GM12878 (cell line): ENCODE measurements around the gene CUL9. TPM values are rescaled to one million over a fixed set of nuclear protein-coding genes. Genes with fewer than 3 reads are reported as not detected.

Source experiments
- BMI1 ChIP-seq: fragments of 450-650 bp; IDR thresholded peaks from 2 replicates; pipeline ENCODE4 v1.6.1; 2016; ENCODE audit warnings: mild to moderate bottlenecking, moderate library complexity, borderline replicate concordance
- BRCA1 ChIP-seq: IDR thresholded peaks from 2 replicates; pipeline ENCODE4 v1.6.1; 2011; ENCODE audit warnings: low read depth, low read length, improper control_type of control experiment
- ETV6 ChIP-seq, 2 experiments: fragments of 450-650 bp in 1 of 2; IDR thresholded peaks in 1 of 2; conservative IDR thresholded peaks in 1 of 2; 2 replicates each; pipeline ENCODE4 v1.6.1; 2014; ENCODE audit warnings: antibody characterized with exemption in 1 of 2, borderline replicate concordance in 1 of 2, low read depth in 1 of 2, mild to moderate bottlenecking in 1 of 2, moderate library complexity in 1 of 2
- FOS ChIP-seq: IDR thresholded peaks from 3 replicates; pipeline ENCODE4 v1.6.1; 2011; ENCODE audit warnings: borderline replicate concordance; ENCODE audit not compliant: insufficient read length; ENCODE audit errors: extremely low read depth
- KLF5 ChIP-seq: fragments of 450-650 bp; IDR thresholded peaks from 2 replicates; pipeline ENCODE4 v1.6.1; 2014; ENCODE audit warnings: mild to moderate bottlenecking; ENCODE audit not compliant: partially characterized antibody
- MEF2A ChIP-seq: IDR thresholded peaks from 2 replicates; pipeline ENCODE4 v1.6.1; 2011; ENCODE audit warnings: low read depth, mild to moderate bottlenecking, low read length, moderate library complexity; ENCODE audit not compliant: insufficient read depth
- MTA3 ChIP-seq: IDR thresholded peaks from 2 replicates; pipeline ENCODE4 v1.6.1; 2012; ENCODE audit warnings: low read length, inconsistent platforms, borderline replicate concordance
- PAX5 ChIP-seq: IDR thresholded peaks from 2 replicates; pipeline ENCODE4 v1.6.1; 2011; ENCODE audit warnings: low read depth, low read length, borderline replicate concordance
- PKNOX1 ChIP-seq: fragments of 450-650 bp; IDR thresholded peaks from 2 replicates; pipeline ENCODE4 v1.6.1; 2016; ENCODE audit warnings: mild to moderate bottlenecking
- RAD51 ChIP-seq: fragments of 450-650 bp; IDR thresholded peaks from 2 replicates; pipeline ENCODE4 v1.6.1; 2016; ENCODE audit warnings: moderate library complexity, mild to moderate bottlenecking, inconsistent platforms
- RB1 ChIP-seq: fragments of 450-650 bp; formaldehyde crosslinking; IDR thresholded peaks from 2 replicates; pipeline ENCODE4 v1.6.1; 2017; ENCODE audit warnings: mild to moderate bottlenecking, borderline replicate concordance
- RELB ChIP-seq: fragments of 450-650 bp; IDR thresholded peaks from 2 replicates; pipeline ENCODE4 v1.6.1; 2017; ENCODE audit warnings: low read depth, mild to moderate bottlenecking, moderate library complexity
- SIX5 ChIP-seq: IDR thresholded peaks from 2 replicates; pipeline ENCODE4 v1.6.1; 2011; ENCODE audit warnings: mild to moderate bottlenecking, low read depth, low read length, moderate library complexity; ENCODE audit not compliant: severe bottlenecking
- SMAD1 ChIP-seq: fragments of 450-650 bp; IDR thresholded peaks from 2 replicates; pipeline ENCODE4 v1.6.1; 2018; ENCODE audit warnings: mild to moderate bottlenecking, low read depth; ENCODE audit not compliant: partially characterized antibody
- SMARCA5 ChIP-seq: fragments of 450-650 bp; IDR thresholded peaks from 2 replicates; pipeline ENCODE4 v1.6.1; 2017; ENCODE audit warnings: mild to moderate bottlenecking
- SREBF2 ChIP-seq: IDR thresholded peaks from 2 replicates; pipeline ENCODE4 v1.6.1; 2012; ENCODE audit warnings: mild to moderate bottlenecking, low read length
- USF2 ChIP-seq: IDR thresholded peaks from 2 replicates; pipeline ENCODE4 v1.6.1; 2011; ENCODE audit warnings: low read depth, low read length, improper control_type of control experiment, borderline replicate concordance
- YY1 ChIP-seq: IDR thresholded peaks from 2 replicates; pipeline ENCODE4 v1.6.1; 2011; ENCODE audit warnings: low read depth, mild to moderate bottlenecking, low read length
- ZNF24 ChIP-seq: fragments of 450-650 bp; IDR thresholded peaks from 2 replicates; pipeline ENCODE4 v1.6.1; 2017; ENCODE audit warnings: antibody characterized with exemption, mild to moderate bottlenecking
- ZNF274 ChIP-seq: IDR thresholded peaks from one replicate; pipeline ENCODE4 v1.8.0; 2011; ENCODE audit not compliant: insufficient read length, insufficient read depth
- ZNF622 ChIP-seq: fragments of 450-650 bp; IDR thresholded peaks from 2 replicates; pipeline ENCODE4 v1.6.1; 2017; ENCODE audit warnings: mild to moderate bottlenecking, inconsistent platforms
- polyA plus RNA-seq, 11 experiments: library from polyadenylated mRNA; depleted of rRNA in 4 of 11; unstranded in 6 of 11; stranded (reverse) in 5 of 11; fragments of >200 nt; fragmentation: Nextera tagmentation in 4 of 11; fragmentation: Illumina TruSeq in 1 of 11; extraction: Ambion mirVana in 4 of 11; extraction: Trizol in 1 of 11; gene quantifications; 1 replicate in 1 of 11; 2 replicates in 10 of 11; pipeline versions ENCODE4 v1.2.1 to v1.2.3, GENCODE V29; 2011 to 2016; ENCODE audit warnings: inconsistent platforms in 2 of 11, missing spikeins in 2 of 11, low read depth in 1 of 11
- total RNA-seq, 4 experiments: library from RNA; depleted of rRNA in 3 of 4; stranded (reverse); fragments of >200 nt in 3 of 4; fragmentation: Illumina TruSeq in 1 of 4; extraction: Trizol in 1 of 4; gene quantifications; 2 replicates each; pipeline versions ENCODE4 v1.2.1 to v1.2.3, GENCODE V29; 2013 to 2021
- TF ChIP-seq, protein P1 (sequence below): fragments of 450-650 bp; formaldehyde crosslinking; IDR thresholded peaks from 2 replicates; pipeline ENCODE4 v1.5.0; 2022; ENCODE audit warnings: mild to moderate bottlenecking, missing genetic modification characterization

The CUL9 gene
- total and polyA plus RNA-seq, 10 of the 15 experiments (the other 5 are each of a cell fraction or from before 2014, with no cell fraction given), result 1.2 to 48.3 (median 17.2) TPM

- TF ChIP-seq, protein P1, sequence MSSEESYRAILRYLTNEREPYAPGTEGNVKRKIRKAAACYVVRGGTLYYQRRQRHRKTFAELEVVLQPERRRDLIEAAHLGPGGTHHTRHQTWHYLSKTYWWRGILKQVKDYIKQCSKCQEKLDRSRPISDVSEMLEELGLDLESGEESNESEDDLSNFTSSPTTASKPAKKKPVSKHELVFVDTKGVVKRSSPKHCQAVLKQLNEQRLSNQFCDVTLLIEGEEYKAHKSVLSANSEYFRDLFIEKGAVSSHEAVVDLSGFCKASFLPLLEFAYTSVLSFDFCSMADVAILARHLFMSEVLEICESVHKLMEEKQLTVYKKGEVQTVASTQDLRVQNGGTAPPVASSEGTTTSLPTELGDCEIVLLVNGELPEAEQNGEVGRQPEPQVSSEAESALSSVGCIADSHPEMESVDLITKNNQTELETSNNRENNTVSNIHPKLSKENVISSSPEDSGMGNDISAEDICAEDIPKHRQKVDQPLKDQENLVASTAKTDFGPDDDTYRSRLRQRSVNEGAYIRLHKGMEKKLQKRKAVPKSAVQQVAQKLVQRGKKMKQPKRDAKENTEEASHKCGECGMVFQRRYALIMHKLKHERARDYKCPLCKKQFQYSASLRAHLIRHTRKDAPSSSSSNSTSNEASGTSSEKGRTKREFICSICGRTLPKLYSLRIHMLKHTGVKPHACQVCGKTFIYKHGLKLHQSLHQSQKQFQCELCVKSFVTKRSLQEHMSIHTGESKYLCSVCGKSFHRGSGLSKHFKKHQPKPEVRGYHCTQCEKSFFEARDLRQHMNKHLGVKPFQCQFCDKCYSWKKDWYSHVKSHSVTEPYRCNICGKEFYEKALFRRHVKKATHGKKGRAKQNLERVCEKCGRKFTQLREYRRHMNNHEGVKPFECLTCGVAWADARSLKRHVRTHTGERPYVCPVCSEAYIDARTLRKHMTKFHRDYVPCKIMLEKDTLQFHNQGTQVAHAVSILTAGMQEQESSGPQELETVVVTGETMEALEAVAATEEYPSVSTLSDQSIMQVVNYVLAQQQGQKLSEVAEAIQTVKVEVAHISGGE (CRISPR knock-in tag), result no peak
- TF ChIP-seq ETV6 (conservative IDR thresholded peaks at IDR 0.05 in 1 of 2, IDR thresholded peaks at IDR 0.05 in 1 of 2; ENCODE audit: borderline replicate concordance in 1 of 2, low read depth in 1 of 2) (no peak), SMAD1 (no peak), PKNOX1 (peak; percentile 77), RAD51 (no peak), MEF2A (peak; percentile 65), KLF5 (peak; percentile 57), ZNF622 (no peak), MTA3 (no peak; the same call in 1 of the 2 replicates), ZNF24 (peak; percentile 35; the same call in 1 of the 2 replicates), ZNF274 (no peak), YY1 (peak; percentile 80), RB1 (peak; percentile 69; the same call in 1 of the 2 replicates), SIX5 (no peak), BMI1 (no peak), SMARCA5 (peak; percentile 98), SREBF2 (no peak), BRCA1 (no peak), USF2 (no peak), RELB (peak; percentile 71), FOS (peak; percentile 38), PAX5 (peak; percentile 6; the same call in 1 of the 2 replicates)
Measured at GRCh38 chr6:43170931-43171706, 10.9 kb upstream of the CUL9 start, which contains the start of gene SRF (continued).
